Measurements from ENCODE around the gene CELF2. TPM values are rescaled to one million over a fixed set of nuclear protein-coding genes. Genes with fewer than 3 reads are reported as not detected.

CELF2 gene
- polyA plus RNA-seq, 1 donor from 2014 or later, result 55.5 TPM

DNA sequence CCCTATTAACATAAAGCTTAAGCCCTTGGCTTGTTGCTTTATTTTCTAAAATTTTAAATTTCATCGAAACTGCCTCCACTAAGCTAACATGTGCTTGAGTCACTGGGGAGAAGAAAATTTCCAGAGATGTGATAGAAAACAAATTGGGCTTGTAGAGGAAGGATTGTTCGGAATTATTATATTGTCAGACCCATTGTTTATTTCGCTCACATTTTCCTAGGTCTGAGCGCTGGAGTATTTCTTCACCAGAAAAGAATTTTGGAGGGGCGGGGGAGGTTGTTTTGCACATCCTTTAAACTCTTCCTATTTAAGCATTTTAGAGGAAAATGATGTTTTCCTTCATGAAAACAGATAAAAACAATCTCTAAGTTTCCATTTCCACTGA is 29.1 kb downstream of the CELF2 start:
- no peaks in the 10 kb centered on the region for H3K27me3 ChIP-seq (ENCODE audit: insufficient read depth, low read depth, low read length)
- no peak overlapping the region for H3K4me3 ChIP-seq (ENCODE audit: low read length)
- H3F3A ChIP-seq (ENCODE audit: insufficient read depth, low read length, poor library complexity, severe bottlenecking), result no peaks in the 10 kb centered on the region
- H3K4me2 ChIP-seq (ENCODE audit: low read length), result no peak overlapping the region
- H3K27ac ChIP-seq (ENCODE audit: low read length), result no peak overlapping the region
- H3K9me3 ChIP-seq (ENCODE audit: low read length), result no peaks in the 10 kb centered on the region
- H2AFZ ChIP-seq (ENCODE audit: low read depth, low read length), result no peak overlapping the region
- TF ChIP-seq, protein P1, sequence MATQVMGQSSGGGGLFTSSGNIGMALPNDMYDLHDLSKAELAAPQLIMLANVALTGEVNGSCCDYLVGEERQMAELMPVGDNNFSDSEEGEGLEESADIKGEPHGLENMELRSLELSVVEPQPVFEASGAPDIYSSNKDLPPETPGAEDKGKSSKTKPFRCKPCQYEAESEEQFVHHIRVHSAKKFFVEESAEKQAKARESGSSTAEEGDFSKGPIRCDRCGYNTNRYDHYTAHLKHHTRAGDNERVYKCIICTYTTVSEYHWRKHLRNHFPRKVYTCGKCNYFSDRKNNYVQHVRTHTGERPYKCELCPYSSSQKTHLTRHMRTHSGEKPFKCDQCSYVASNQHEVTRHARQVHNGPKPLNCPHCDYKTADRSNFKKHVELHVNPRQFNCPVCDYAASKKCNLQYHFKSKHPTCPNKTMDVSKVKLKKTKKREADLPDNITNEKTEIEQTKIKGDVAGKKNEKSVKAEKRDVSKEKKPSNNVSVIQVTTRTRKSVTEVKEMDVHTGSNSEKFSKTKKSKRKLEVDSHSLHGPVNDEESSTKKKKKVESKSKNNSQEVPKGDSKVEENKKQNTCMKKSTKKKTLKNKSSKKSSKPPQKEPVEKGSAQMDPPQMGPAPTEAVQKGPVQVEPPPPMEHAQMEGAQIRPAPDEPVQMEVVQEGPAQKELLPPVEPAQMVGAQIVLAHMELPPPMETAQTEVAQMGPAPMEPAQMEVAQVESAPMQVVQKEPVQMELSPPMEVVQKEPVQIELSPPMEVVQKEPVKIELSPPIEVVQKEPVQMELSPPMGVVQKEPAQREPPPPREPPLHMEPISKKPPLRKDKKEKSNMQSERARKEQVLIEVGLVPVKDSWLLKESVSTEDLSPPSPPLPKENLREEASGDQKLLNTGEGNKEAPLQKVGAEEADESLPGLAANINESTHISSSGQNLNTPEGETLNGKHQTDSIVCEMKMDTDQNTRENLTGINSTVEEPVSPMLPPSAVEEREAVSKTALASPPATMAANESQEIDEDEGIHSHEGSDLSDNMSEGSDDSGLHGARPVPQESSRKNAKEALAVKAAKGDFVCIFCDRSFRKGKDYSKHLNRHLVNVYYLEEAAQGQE (IDR thresholded peaks at IDR 0.05; ENCODE audit: borderline replicate concordance), result no peak
- TF ChIP-seq, protein P2, sequence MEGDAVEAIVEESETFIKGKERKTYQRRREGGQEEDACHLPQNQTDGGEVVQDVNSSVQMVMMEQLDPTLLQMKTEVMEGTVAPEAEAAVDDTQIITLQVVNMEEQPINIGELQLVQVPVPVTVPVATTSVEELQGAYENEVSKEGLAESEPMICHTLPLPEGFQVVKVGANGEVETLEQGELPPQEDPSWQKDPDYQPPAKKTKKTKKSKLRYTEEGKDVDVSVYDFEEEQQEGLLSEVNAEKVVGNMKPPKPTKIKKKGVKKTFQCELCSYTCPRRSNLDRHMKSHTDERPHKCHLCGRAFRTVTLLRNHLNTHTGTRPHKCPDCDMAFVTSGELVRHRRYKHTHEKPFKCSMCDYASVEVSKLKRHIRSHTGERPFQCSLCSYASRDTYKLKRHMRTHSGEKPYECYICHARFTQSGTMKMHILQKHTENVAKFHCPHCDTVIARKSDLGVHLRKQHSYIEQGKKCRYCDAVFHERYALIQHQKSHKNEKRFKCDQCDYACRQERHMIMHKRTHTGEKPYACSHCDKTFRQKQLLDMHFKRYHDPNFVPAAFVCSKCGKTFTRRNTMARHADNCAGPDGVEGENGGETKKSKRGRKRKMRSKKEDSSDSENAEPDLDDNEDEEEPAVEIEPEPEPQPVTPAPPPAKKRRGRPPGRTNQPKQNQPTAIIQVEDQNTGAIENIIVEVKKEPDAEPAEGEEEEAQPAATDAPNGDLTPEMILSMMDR (IDR thresholded peaks at IDR 0.05; ENCODE audit: poor library complexity, severe bottlenecking), result no peak
- TF ChIP-seq RAD21 (conservative IDR thresholded peaks at IDR 0.05), result no peak
- no peak for TF ChIP-seq EP300 (conservative IDR thresholded peaks at IDR 0.05; ENCODE audit: poor library complexity, severe bottlenecking)
- TF ChIP-seq TAF1 (IDR thresholded peaks at IDR 0.05; ENCODE audit: low read depth), result no peak
- no peak for TF ChIP-seq MXI1 (conservative IDR thresholded peaks at IDR 0.05; ENCODE audit: poor library complexity, severe bottlenecking)
- TF ChIP-seq POLR2AphosphoS5 (IDR thresholded peaks at IDR 0.05), result no peak
- no peaks in the 10 kb centered on the region for H3K36me3 ChIP-seq (ENCODE audit: insufficient read depth, low read length)
- no peaks in the 10 kb centered on the region for H3K9me2 ChIP-seq (ENCODE audit: insufficient read depth, low read length)
- no peak overlapping the region for H3K9ac ChIP-seq (ENCODE audit: low read length)
- peaks cover 15% of the 10 kb centered on the region for H3K79me2 ChIP-seq (replicated peaks; ENCODE audit: insufficient read depth, low read length)
- H4K20me1 ChIP-seq (ENCODE audit: insufficient read depth), result no peaks in the 10 kb centered on the region

DNA sequence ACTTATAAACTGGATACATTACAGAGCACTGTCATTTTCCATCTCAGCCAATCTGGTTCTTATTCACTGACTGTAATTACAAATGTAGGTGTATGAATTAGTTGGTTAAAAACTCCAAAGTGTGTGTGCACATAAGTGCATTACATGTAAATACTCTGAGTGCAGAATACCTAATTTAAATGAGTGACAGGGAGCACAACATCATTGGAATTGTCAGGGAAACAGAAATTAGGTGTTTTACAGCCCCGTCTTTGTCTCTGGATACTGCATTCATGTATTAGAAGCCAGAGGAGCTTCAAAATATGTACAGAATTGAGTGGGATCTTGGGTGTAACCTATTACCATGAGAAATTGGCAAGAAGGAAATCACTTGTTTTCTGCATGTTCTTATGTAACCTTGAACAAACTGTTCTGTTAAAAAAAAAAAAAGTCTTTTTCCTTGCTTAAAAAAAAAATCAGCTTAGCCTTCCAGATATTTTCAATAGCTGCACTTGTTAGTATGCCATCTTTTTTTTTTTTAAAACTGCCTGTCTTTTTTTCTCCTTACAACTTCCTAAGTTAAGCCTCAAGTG is 31.1 kb downstream of the CELF2 start:
- no peak for TF ChIP-seq EP300 (conservative IDR thresholded peaks at IDR 0.05; ENCODE audit: poor library complexity, severe bottlenecking)
- TF ChIP-seq, protein P2 (IDR thresholded peaks at IDR 0.05; ENCODE audit: poor library complexity, severe bottlenecking), result no peak
- TF ChIP-seq SMC3 (conservative IDR thresholded peaks at IDR 0.05; ENCODE audit: poor library complexity), result no peak
- no peak for TF ChIP-seq POLR2AphosphoS5 (IDR thresholded peaks at IDR 0.05)
- no peak for TF ChIP-seq EZH2 (IDR thresholded peaks at IDR 0.05; ENCODE audit: borderline replicate concordance, insufficient read depth, low read length, poor library complexity, severe bottlenecking)
- no peak for TF ChIP-seq MXI1 (conservative IDR thresholded peaks at IDR 0.05; ENCODE audit: poor library complexity, severe bottlenecking)
- TF ChIP-seq, protein P1 (IDR thresholded peaks at IDR 0.05; ENCODE audit: borderline replicate concordance), result no peak
- no peak for TF ChIP-seq RAD21 (conservative IDR thresholded peaks at IDR 0.05)
- TF ChIP-seq TAF1 (IDR thresholded peaks at IDR 0.05; ENCODE audit: low read depth), result no peak
- Histone ChIP-seq H3K36me3 (ENCODE audit: insufficient read depth, low read length) (no peaks in the 10 kb centered on the region), H3K9ac (ENCODE audit: low read length) (no peak overlapping the region), H3K27me3 (ENCODE audit: insufficient read depth, low read depth, low read length) (no peaks in the 10 kb centered on the region), H3K9me2 (ENCODE audit: insufficient read depth, low read length) (no peaks in the 10 kb centered on the region), H3K79me2 (replicated peaks; ENCODE audit: insufficient read depth, low read length) (peaks cover 18% of the 10 kb centered on the region), H3F3A (ENCODE audit: insufficient read depth, low read length, poor library complexity, severe bottlenecking) (no peaks in the 10 kb centered on the region), H3K4me3 (ENCODE audit: low read length) (no peak overlapping the region), H4K20me1 (ENCODE audit: insufficient read depth) (no peaks in the 10 kb centered on the region), H3K9me3 (ENCODE audit: low read length) (no peaks in the 10 kb centered on the region), H3K4me2 (ENCODE audit: low read length) (no peak overlapping the region), H3K27ac (ENCODE audit: low read length) (no peak overlapping the region), H2AFZ (ENCODE audit: low read depth, low read length) (no peak overlapping the region)
